ENCODE data around the gene DYSF.

Gene DYSF

GRCh38 chr2:71548646-71549425, 95.5 kb downstream of the DYSF start:
- peak; percentile 95 for TF ChIP-seq RAD21 (IDR thresholded peaks at IDR 0.05; ENCODE audit: low read depth)
- no peak for TF ChIP-seq YY1 (IDR thresholded peaks at IDR 0.05; ENCODE audit: low read depth)

DNA sequence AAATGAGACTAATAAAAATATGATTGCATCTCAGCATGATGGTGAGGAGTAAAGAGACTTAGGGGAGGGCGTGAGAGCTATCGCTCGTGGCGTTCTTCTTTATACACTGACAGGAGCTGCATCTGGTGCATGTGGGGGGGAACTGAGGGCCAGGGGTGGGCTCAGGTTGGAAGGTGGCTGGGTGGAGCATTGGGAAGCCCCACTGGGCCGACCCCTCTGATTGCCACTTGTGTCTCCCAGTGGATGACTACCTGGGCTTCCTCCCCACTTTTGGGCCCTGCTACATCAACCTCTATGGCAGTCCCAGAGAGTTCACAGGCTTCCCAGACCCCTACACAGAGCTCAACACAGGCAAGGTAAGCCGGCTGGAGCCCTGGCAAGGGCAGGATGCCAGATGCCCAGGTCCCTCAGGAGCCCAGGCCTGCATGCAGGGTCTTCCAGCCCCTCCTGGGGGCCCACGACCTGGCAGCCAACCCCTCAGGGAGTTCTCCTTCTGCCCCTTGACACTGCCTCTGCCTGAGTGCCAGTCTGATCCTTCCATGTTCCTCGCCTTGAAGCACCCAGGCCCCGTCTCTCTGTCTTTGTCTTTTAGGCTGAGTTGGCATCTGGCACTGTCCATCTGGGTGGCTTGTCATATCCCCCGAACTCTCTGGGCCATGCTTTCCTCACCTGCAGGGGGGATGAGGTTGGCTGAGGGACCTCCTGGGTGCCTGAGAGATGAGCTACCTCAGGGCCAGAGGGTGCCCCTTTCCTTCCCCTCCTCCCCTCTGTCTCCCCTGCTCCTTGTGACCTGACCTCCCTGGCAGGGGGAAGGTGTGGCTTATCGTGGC, 97.7 kb downstream of the DYSF start:
- TF ChIP-seq YY1 (IDR thresholded peaks at IDR 0.05; ENCODE audit: low read depth) (no peak), ZBTB7A (IDR thresholded peaks at IDR 0.05; ENCODE audit: low read depth) (no peak), FOXM1 (IDR thresholded peaks at IDR 0.05; ENCODE audit: borderline replicate concordance, low read depth) (no peak), TEAD4 (IDR thresholded peaks at IDR 0.05) (no peak), CEBPB (IDR thresholded peaks at IDR 0.05) (no peak), EGR1 (IDR thresholded peaks at IDR 0.05) (no peak), NFIC (IDR thresholded peaks at IDR 0.05) (no peak), TCF12 (IDR thresholded peaks at IDR 0.05; ENCODE audit: low read depth) (no peak), TAF1 (IDR thresholded peaks at IDR 0.05; ENCODE audit: low read depth) (no peak), EP300 (IDR thresholded peaks at IDR 0.05; ENCODE audit: borderline replicate concordance) (no peak), CREB1 (IDR thresholded peaks at IDR 0.05; ENCODE audit: low read depth) (no peak), RAD21 (IDR thresholded peaks at IDR 0.05; ENCODE audit: low read depth) (no peak)
- TF ChIP-seq, protein P1, sequence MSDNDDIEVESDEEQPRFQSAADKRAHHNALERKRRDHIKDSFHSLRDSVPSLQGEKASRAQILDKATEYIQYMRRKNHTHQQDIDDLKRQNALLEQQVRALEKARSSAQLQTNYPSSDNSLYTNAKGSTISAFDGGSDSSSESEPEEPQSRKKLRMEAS (IDR thresholded peaks at IDR 0.05), result no peak
- TF ChIP-seq, protein P2, sequence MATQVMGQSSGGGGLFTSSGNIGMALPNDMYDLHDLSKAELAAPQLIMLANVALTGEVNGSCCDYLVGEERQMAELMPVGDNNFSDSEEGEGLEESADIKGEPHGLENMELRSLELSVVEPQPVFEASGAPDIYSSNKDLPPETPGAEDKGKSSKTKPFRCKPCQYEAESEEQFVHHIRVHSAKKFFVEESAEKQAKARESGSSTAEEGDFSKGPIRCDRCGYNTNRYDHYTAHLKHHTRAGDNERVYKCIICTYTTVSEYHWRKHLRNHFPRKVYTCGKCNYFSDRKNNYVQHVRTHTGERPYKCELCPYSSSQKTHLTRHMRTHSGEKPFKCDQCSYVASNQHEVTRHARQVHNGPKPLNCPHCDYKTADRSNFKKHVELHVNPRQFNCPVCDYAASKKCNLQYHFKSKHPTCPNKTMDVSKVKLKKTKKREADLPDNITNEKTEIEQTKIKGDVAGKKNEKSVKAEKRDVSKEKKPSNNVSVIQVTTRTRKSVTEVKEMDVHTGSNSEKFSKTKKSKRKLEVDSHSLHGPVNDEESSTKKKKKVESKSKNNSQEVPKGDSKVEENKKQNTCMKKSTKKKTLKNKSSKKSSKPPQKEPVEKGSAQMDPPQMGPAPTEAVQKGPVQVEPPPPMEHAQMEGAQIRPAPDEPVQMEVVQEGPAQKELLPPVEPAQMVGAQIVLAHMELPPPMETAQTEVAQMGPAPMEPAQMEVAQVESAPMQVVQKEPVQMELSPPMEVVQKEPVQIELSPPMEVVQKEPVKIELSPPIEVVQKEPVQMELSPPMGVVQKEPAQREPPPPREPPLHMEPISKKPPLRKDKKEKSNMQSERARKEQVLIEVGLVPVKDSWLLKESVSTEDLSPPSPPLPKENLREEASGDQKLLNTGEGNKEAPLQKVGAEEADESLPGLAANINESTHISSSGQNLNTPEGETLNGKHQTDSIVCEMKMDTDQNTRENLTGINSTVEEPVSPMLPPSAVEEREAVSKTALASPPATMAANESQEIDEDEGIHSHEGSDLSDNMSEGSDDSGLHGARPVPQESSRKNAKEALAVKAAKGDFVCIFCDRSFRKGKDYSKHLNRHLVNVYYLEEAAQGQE (IDR thresholded peaks at IDR 0.05; ENCODE audit: low read depth), result no peak
- TF ChIP-seq, protein P3, sequence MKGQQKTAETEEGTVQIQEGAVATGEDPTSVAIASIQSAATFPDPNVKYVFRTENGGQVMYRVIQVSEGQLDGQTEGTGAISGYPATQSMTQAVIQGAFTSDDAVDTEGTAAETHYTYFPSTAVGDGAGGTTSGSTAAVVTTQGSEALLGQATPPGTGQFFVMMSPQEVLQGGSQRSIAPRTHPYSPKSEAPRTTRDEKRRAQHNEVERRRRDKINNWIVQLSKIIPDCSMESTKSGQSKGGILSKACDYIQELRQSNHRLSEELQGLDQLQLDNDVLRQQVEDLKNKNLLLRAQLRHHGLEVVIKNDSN (IDR thresholded peaks at IDR 0.05), result no peak

GRCh38 chr2:71551631-71551915, 98.2 kb downstream of the DYSF start:
- no peak for TF ChIP-seq TEAD4 (IDR thresholded peaks at IDR 0.05)
- TF ChIP-seq, protein P1 (IDR thresholded peaks at IDR 0.05), result no peak
- no peak for TF ChIP-seq EP300 (IDR thresholded peaks at IDR 0.05; ENCODE audit: borderline replicate concordance)
- no peak for TF ChIP-seq ZBTB7A (IDR thresholded peaks at IDR 0.05; ENCODE audit: low read depth)
- no peak for TF ChIP-seq TAF1 (IDR thresholded peaks at IDR 0.05; ENCODE audit: low read depth)
- no peak for TF ChIP-seq FOXM1 (IDR thresholded peaks at IDR 0.05; ENCODE audit: borderline replicate concordance, low read depth)
- no peak for TF ChIP-seq CEBPB (IDR thresholded peaks at IDR 0.05)
- TF ChIP-seq TCF12 (IDR thresholded peaks at IDR 0.05; ENCODE audit: low read depth), result no peak
- TF ChIP-seq EGR1 (IDR thresholded peaks at IDR 0.05), result no peak
- no peak for TF ChIP-seq NFIC (IDR thresholded peaks at IDR 0.05)
- no peak for TF ChIP-seq YY1 (IDR thresholded peaks at IDR 0.05; ENCODE audit: low read depth)
- TF ChIP-seq, protein P2 (IDR thresholded peaks at IDR 0.05; ENCODE audit: low read depth), result no peak
- no peak for TF ChIP-seq RAD21 (IDR thresholded peaks at IDR 0.05; ENCODE audit: low read depth)
- TF ChIP-seq, protein P3 (IDR thresholded peaks at IDR 0.05), result no peak
- no peak for TF ChIP-seq CREB1 (IDR thresholded peaks at IDR 0.05; ENCODE audit: low read depth)

DNA sequence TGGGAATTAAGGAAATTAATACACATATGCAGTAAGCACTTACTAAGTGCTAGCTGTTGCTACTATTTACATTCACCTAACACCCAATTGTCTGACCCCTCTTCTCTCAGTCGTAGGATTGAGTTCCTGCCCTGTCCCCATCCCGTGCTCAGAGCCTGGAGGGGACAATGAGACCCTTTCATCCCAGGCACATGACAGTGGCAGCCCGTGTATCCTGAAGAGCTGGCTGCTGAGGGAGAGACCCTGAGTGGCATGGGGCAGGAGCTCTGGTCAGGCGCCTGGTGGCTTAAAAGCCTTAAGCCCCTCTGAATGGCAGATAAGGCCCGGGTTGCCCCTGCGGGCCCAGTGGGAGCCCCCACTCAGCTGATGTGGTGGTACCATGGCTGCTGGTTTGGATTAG, 99.0 kb downstream of the DYSF start:
- no peak for TF ChIP-seq RAD21 (IDR thresholded peaks at IDR 0.05; ENCODE audit: low read depth)
- no peak for TF ChIP-seq FOXM1 (IDR thresholded peaks at IDR 0.05; ENCODE audit: borderline replicate concordance, low read depth)
- no peak for TF ChIP-seq TCF12 (IDR thresholded peaks at IDR 0.05; ENCODE audit: low read depth)
- TF ChIP-seq EP300 (IDR thresholded peaks at IDR 0.05; ENCODE audit: borderline replicate concordance), result no peak
- TF ChIP-seq, protein P3 (IDR thresholded peaks at IDR 0.05), result no peak
- TF ChIP-seq CEBPB (IDR thresholded peaks at IDR 0.05), result no peak

- TF ChIP-seq EP300 (IDR thresholded peaks at IDR 0.05; ENCODE audit: borderline replicate concordance) (no peak), TAF1 (IDR thresholded peaks at IDR 0.05; ENCODE audit: low read depth) (no peak), ZBTB7A (IDR thresholded peaks at IDR 0.05; ENCODE audit: low read depth) (no peak), CEBPB (IDR thresholded peaks at IDR 0.05) (no peak), TEAD4 (IDR thresholded peaks at IDR 0.05) (no peak), CREB1 (IDR thresholded peaks at IDR 0.05; ENCODE audit: low read depth) (no peak), YY1 (IDR thresholded peaks at IDR 0.05; ENCODE audit: low read depth) (no peak), RAD21 (IDR thresholded peaks at IDR 0.05; ENCODE audit: low read depth) (no peak), TCF12 (IDR thresholded peaks at IDR 0.05; ENCODE audit: low read depth) (no peak)
- TF ChIP-seq, protein P1 (IDR thresholded peaks at IDR 0.05), result no peak
- TF ChIP-seq, protein P3 (IDR thresholded peaks at IDR 0.05), result no peak
Observed at GRCh38 chr2:71552861-71553301, 99.5 kb downstream of the DYSF start.
